GM19035 (cell line): Measurements from ENCODE around the gene ADAMTSL5.

ENCODE experiments used
- ATAC-seq: cut with Tn5 transposase; IDR thresholded peaks from one replicate; pipeline ENCODE4 v1.9.1; 2021; ENCODE audit not compliant: unreplicated experiment

The ADAMTSL5 gene

DNA sequence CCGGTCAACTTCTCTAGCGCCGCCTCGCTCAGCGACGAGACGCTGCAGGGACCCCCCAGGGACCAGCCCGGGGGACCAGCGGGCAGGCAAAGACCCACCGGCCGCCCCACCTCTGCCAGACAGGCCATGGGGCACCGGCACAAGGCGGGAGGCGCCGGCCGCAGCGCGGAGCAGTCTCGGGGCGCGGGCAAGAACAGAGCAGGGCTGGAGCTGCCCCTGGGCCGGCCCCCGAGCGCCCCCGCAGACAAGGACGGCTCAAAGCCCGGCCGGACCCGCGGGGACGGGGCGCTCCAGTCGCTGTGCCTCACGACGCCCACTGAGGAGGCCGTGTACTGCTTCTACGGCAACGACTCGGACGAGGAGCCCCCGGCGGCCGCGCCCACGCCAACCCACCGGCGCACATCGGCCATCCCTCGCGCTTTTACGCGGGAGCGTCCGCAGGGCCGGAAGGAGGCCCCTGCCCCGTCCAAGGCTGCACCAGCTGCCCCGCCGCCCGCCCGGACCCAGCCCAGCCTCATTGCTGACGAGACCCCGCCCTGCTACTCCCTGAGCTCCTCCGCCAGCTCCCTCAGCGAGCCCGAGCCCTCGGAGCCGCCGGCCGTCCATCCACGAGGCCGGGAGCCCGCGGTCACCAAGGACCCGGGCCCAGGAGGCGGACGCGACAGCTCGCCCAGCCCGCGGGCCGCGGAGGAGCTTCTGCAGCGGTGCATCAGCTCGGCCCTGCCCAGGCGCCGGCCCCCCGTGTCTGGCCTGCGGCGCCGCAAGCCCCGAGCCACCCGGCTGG, 45.1 kb downstream of the ADAMTSL5 start:
- no peak for ATAC-seq

DNA sequence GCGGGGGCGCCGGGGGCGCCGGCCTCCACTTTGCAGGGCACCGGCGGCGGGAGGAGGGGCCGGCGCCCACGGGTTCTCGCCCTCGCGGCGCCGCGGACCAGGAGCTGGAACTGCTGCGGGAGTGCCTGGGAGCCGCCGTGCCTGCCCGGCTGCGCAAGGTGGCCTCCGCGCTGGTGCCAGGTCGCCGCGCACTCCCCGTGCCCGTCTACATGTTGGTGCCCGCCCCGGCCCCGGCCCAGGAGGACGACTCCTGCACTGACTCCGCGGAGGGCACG, 45.7 kb downstream of the ADAMTSL5 start:
- ATAC-seq, result no peak

DNA sequence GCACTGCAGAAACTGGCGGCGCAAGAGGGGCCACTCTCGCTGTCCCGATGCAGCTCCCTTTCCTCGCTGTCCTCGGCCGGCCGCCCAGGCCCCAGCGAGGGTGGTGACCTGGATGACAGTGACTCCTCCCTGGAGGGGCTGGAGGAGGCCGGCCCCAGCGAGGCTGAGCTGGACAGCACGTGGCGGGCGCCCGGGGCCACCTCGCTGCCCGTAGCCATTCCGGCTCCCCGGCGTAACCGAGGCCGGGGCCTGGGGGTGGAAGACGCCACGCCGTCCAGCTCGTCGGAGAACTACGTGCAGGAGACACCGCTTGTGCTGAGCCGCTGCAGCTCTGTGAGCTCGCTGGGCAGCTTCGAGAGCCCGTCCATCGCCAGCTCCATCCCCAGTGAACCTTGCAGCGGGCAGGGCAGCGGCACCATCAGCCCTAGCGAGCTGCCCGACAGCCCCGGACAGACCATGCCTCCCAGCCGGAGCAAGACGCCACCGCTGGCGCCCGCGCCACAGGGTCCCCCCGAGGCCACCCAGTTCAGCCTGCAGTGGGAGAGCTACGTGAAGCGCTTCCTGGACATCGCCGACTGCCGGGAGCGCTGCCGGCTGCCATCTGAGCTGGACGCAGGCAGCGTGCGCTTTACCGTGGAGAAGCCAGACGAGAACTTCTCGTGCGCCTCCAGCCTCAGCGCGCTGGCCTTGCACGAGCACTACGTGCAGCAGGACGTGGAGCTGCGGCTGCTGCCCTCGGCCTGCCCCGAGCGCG, 46.2 kb downstream of the ADAMTSL5 start:
- no peak for ATAC-seq

DNA sequence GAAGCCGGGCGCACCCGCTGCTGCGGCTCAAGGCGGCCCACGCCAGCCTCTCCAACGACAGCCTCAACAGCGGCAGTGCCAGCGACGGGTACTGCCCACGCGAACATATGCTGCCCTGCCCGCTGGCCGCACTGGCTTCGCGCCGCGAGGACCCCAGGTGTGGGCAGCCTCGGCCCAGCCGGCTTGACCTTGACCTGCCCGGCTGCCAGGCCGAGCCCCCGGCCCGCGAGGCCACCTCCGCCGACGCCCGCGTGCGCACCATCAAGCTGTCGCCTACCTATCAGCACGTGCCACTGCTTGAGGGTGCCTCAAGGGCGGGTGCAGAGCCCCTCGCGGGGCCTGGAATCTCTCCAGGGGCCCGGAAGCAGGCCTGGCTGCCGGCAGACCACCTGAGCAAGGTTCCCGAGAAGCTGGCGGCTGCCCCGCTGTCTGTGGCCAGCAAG, 46.8 kb downstream of the ADAMTSL5 start:
- ATAC-seq, result no peak

DNA sequence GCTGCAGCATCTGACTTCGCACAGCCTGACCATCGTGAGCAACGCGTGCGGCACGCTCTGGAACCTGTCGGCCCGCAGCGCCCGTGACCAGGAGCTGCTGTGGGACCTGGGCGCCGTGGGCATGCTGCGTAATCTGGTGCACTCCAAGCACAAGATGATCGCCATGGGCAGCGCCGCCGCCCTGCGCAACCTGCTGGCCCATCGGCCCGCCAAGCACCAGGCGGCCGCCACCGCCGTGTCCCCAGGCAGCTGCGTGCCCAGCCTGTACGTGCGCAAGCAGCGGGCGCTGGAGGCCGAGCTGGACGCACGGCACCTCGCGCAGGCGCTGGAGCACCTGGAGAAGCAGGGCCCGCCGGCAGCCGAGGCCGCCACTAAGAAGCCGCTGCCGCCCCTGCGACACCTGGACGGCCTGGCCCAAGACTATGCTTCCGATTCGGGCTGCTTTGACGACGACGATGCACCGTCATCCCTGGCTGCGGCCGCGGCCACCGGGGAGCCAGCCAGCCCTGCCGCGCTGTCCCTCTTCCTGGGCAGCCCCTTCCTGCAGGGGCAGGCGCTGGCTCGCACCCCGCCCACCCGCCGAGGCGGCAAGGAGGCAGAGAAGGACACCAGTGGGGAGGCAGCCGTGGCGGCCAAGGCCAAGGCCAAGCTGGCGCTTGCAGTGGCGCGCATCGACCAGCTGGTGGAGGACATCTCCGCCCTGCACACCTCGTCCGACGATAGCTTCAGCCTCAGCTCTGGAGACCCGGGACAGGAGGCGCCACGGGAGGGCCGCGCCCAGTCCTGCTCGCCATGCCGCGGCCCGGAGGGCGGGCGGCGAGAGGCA, 47.4 kb downstream of the ADAMTSL5 start:
- no peak for ATAC-seq

DNA sequence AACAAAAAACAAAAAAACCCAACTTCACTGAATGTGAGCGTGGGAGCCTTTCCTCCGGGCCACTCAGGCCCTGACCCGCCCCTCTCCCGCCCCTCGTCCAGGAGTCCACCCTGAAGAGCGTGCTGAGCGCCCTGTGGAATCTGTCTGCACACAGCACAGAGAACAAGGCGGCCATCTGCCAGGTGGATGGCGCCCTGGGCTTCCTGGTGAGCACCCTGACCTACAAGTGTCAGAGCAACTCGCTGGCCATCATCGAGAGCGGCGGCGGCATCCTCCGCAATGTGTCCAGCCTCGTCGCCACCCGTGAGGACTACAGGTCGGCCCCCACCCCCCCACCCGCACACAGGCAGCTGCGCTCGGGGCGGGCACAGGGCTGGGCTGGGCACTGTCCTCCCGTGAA, 51.0 kb downstream of the ADAMTSL5 start:
- ATAC-seq, result no peak

DNA sequence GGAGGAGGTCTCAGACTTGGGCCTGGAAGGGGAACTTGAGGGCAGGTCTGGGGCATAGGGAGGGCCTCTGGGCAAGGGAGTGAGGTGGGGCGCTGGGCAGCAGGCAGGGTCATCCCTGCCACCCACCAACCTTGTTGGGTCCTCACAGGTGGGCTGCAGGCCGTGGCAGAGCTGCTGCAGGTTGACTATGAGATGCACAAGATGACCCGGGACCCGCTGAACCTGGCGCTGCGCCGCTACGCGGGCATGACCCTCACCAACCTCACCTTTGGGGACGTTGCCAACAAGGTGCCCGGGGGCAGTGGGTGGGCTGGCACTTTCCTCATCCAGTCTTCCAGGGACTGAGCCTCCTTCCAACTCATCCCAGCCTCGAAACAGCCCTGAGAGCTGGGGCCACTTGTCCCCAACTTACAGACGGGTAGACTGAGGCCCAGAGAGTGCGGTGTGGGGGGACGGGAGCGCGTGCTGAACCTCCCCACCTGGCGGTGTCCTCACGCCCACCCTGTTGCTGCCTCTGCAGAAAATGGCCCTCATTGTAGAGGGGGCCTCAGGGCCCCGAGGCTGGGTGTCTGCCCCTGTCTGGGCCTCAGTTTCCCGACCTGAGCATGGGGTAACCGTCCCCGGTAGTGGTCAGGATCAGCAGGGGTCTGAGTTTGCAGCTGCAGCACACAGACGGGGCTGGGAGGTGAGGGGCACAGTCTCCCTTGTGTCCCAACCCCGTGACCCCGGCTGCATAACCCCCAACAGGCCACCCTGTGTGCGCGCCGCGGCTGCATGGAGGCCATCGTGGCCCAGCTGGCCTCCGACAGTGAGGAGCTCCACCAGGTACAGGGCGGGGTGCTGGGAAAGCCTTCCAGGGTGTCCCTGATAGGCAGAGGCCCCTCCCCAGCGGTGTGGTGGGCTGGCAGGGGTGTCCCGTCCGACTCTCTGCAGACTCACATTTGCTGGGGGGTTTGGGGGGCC, 52.5 kb downstream of the ADAMTSL5 start:
- ATAC-seq, result no peak

DNA sequence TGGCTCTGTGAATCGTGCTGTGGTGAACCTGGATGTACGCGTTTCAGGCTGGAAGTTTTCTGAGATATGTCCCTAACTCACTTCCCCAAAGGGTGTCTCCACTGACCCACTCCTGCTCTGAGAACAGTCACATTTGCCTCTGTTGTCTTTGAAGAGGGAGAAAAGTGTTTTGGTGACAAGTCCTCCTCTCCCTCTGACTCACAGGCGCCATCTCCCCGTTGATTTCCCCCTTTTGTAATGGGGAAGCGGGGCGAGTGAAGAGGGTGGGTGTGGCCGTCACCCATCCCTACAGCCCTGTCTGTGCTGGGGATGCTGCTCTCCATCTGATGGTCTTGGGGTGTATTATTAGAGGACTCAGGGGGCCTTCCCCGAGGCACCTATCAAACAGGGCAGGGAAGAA, 53.3 kb downstream of the ADAMTSL5 start:
- ATAC-seq, result no peak

DNA sequence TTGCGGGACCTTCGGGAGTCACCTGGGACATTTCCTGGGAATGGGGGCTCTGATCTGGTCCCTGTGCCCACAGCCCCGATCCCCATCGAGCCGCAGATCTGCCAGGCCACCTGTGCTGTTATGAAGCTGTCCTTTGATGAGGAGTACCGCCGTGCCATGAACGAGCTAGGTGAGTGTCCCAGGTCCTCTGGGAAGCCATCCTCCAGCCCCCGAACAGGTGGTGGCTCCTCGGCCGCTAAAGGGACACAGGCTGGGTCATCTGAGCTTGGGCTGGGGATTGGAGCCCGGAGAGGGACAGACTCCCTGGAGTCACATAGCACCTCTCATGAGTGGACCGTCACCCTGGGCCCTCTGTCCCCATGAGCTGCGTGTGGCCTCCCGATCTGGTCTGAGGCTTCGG, 54.9 kb downstream of the ADAMTSL5 start:
- no peak for ATAC-seq

DNA sequence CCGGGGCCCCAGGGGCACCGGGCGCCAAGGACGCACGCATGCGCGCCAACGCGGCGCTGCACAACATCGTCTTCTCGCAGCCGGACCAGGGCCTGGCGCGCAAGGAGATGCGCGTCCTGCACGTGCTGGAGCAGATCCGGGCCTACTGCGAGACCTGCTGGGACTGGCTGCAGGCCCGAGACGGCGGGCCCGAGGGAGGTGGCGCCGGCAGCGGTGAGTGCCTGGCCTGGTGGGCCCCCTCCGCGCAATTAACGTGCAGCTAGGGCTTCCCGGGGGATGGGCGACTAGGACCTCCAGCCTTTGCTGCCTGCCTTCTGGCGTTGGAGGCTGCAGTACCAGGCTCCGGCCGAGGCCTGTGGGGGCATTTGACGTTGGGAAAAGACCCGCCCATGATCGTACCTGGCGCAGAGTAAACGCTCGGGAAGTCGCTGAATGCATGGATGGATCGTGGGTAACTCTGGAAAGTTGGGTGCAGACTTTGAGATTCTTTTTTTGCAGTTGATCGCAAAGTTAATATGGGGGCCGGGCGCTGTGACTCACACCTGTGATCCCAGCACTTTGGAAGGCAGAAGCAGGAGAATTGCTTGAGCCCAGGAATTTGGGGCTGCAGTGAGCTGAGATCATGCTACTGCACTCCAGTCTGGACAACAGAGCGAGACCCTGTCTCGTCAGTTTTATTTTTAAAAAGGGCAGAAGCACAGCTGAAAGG, 55.6 kb downstream of the ADAMTSL5 start:
- no peak for ATAC-seq

DNA sequence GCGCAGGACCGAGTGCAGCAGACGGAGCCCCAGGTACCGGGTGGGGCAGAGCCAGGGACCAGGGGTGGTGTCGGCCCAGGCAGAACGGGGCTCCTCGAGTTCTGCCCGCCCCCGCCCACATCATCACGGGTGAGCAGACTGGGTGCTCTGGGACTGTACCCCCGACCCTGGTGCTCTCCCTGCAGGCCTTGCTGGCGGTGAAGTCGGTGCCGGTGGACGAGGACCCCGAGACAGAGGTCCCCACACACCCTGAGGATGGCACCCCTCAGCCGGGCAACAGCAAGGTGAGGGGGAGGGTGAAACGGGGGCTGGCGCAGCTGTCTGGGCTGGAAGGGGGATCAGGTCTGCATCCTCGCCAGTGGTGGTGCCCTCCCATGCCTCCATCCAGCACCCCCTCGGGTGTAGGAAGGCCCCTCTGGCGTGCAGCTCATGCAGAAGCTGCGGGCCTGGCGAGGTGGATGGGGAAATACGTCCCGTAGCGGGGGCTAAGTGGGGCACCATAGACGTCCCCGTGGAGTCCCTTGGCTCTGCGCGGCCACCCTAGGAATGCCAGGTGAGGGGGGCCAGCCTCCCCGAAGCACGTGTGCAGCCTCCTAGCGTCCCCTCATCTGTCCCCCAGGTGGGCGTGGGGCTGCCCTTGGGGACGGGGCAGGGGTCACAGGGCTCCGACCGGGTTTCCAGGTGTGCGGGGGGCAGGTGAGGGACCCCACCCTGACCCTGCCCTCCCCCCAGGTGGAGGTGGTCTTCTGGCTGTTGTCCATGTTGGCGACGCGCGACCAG, 56.5 kb downstream of the ADAMTSL5 start:
- ATAC-seq, result no peak

DNA sequence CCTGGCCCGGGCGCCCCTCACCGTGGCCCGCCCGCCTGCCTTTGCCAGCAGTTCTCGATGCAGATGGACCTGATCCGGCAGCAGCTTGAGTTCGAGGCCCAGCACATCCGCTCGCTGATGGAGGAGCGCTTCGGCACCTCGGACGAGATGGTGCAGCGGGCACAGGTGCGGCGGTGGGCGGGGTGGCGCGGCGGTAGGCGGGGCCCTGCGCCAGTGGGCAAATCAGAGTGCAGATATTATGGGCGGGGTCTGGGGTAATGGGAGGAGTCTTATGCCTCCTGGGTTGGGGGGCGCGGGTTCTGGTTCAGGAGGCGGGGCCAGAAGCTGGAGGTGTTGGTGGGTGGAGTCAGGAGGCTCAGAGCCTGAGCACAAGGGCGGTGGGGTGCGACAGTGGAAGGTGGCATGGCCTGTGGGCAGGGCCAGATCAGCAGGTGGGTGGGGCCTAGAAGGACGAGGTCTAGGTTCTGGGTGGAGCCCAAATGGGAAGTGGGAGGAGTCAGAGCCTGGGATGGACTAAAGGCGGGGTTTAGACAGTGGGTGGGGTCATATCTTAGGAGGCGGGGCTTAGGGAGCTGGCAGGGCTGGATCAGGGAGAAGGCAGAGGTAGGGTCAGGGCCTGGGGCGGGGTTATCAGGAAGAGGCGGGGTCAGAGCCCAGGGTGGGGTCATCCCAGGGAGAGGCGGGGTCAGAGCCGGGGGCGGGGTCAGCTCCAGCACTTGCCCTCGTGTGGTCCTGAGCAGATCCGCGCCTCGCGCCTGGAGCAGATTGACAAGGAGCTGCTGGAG, 57.3 kb downstream of the ADAMTSL5 start:
- no peak for ATAC-seq
